GM12872 (cell line): Measurements from ENCODE around the gene PRKRA.

Experiments used
- TF ChIP-seq, protein P1 (sequence below): IDR thresholded peaks from 3 replicates; pipeline ENCODE4 v1.5.1; 2011; ENCODE audit warnings: low read depth, mild to moderate bottlenecking, low read length, moderate library complexity; ENCODE audit not compliant: insufficient read depth

Gene PRKRA

GRCh38 chr2:178383718-178384117 lies 67.3 kb downstream of the PRKRA start:
- TF ChIP-seq, protein P1, sequence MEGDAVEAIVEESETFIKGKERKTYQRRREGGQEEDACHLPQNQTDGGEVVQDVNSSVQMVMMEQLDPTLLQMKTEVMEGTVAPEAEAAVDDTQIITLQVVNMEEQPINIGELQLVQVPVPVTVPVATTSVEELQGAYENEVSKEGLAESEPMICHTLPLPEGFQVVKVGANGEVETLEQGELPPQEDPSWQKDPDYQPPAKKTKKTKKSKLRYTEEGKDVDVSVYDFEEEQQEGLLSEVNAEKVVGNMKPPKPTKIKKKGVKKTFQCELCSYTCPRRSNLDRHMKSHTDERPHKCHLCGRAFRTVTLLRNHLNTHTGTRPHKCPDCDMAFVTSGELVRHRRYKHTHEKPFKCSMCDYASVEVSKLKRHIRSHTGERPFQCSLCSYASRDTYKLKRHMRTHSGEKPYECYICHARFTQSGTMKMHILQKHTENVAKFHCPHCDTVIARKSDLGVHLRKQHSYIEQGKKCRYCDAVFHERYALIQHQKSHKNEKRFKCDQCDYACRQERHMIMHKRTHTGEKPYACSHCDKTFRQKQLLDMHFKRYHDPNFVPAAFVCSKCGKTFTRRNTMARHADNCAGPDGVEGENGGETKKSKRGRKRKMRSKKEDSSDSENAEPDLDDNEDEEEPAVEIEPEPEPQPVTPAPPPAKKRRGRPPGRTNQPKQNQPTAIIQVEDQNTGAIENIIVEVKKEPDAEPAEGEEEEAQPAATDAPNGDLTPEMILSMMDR, result no peak
